Body of pancreas (tissue), 4 donors: ENCODE measurements around the gene CRACDL.

Experiments used
- CTCF ChIP-seq, 7 experiments: fragments of 450-650 bp in 4 of 7; fragments of 200-600 bp in 3 of 7; sonication (generic) in 3 of 7; IDR thresholded peaks; one replicate each; pipeline ENCODE4 v1.5.1; 2016 to 2019; ENCODE audit warnings: antibody characterized with exemption in 7 of 7
- POLR2A ChIP-seq, 3 donors: fragments of 450-650 bp; IDR thresholded peaks; one replicate each; pipeline ENCODE4 v1.6.1; 2016; ENCODE audit warnings: antibody characterized with exemption in 3 of 3, mild to moderate bottlenecking in 2 of 3

GRCh38 chr2:98829581-98830270, 106.3 kb downstream of the CRACDL start:
- no peak for TF ChIP-seq POLR2A (IDR thresholded peaks at IDR 0.05)
- no peak for TF ChIP-seq CTCF (IDR thresholded peaks at IDR 0.05)
